ENCODE data around the gene SGK1.

The SGK1 gene

GRCh38 chr6:134251320-134251719, 66.6 kb downstream of the SGK1 start:
- DNase-seq (ENCODE audit: low read depth in 2 of 2): no peak
- H3K4me3 ChIP-seq (replicated peaks in 1 of 2; ENCODE audit: low read depth in 2 of 2, low read length in 2 of 2): no peak overlapping the region
- TF ChIP-seq CTCF (IDR thresholded peaks at IDR 0.05; ENCODE audit: low read depth, low read length): no peak

GRCh38 chr6:134250776-134251175, 67.1 kb downstream of the SGK1 start:
- no peak for DNase-seq (ENCODE audit: low read depth in 2 of 2)
- TF ChIP-seq CTCF (IDR thresholded peaks at IDR 0.05; ENCODE audit: low read depth, low read length): no peak
- no peak overlapping the region for H3K4me3 ChIP-seq (replicated peaks in 1 of 2; ENCODE audit: low read depth in 2 of 2, low read length in 2 of 2)

- no peak for TF ChIP-seq CTCF (IDR thresholded peaks at IDR 0.05; ENCODE audit: low read depth, low read length)
- no peak overlapping the region for H3K4me3 ChIP-seq (replicated peaks in 1 of 2; ENCODE audit: low read depth in 2 of 2, low read length in 2 of 2)
- DNase-seq (ENCODE audit: low read depth in 2 of 2): peak; percentile 54 to 59
These were observed 67.9 kb downstream of the SGK1 start for GRCh38 chr6:134249759-134250602.

- no peak for TF ChIP-seq CTCF (IDR thresholded peaks at IDR 0.05; ENCODE audit: low read depth, low read length)
- DNase-seq (ENCODE audit: low read depth in 2 of 2): peak in 1 of 2 donors; percentile 10
These were observed 68.6 kb downstream of the SGK1 start for GRCh38 chr6:134249239-134249758.

GRCh38 chr6:134247844-134248580, 69.9 kb downstream of the SGK1 start:
- no peak overlapping the region for H3K4me3 ChIP-seq (replicated peaks in 1 of 2; ENCODE audit: low read depth in 2 of 2, low read length in 2 of 2)

More at GRCh38 chr6:134249239-134249758, 68.6 kb downstream of the SGK1 start:
- no peak overlapping the region for H3K4me3 ChIP-seq (replicated peaks in 1 of 2; ENCODE audit: low read depth in 2 of 2, low read length in 2 of 2)

More at GRCh38 chr6:134247844-134248580, 69.9 kb downstream of the SGK1 start:
- TF ChIP-seq CTCF (IDR thresholded peaks at IDR 0.05; ENCODE audit: low read depth, low read length): no peak
- no peak for DNase-seq (ENCODE audit: low read depth in 2 of 2)

All from cardiac fibroblast (primary cell).